Muscle of leg (tissue), 11 donors: Measurements from ENCODE around the gene NEU1. TPM values are rescaled to one million over a fixed set of nuclear protein-coding genes. Genes with fewer than 3 reads are reported as not detected.
A peak's percentile ranks its signal among the peaks of the same experiment; 100 is the strongest.
"Not testable (repeated sequence)": the region's sequence is repeated elsewhere in the genome, so short reads cannot be mapped to it uniquely, and the experiment has no call there.

Experiments used
- DNase-seq: peaks from one replicate; pipeline ENCODE4 v3.0.0; 2013
- H3K27ac ChIP-seq: one replicate; pipeline ENCODE4 v1.5.1; 2013; ENCODE audit warnings: mild to moderate bottlenecking, low read length, control low read depth
- H3K27me3 ChIP-seq: one replicate; pipeline ENCODE4 v1.6.1; 2013; ENCODE audit warnings: low read length; ENCODE audit not compliant: control insufficient read depth, insufficient read depth
- H3K36me3 ChIP-seq: one replicate; pipeline ENCODE4 v1.6.1; 2013; ENCODE audit warnings: low read length; ENCODE audit not compliant: control insufficient read depth, insufficient read depth
- H3K4me1 ChIP-seq: one replicate; pipeline ENCODE4 v1.6.1; 2013; ENCODE audit warnings: low read length; ENCODE audit not compliant: control insufficient read depth, insufficient read depth
- H3K4me3 ChIP-seq: one replicate; pipeline ENCODE4 v1.5.1; 2013; ENCODE audit warnings: low read length, control low read depth
- H3K9me3 ChIP-seq: replicated peaks from 2 replicates; pipeline ENCODE4 v1.6.1; 2013; ENCODE audit warnings: low read depth, low read length; ENCODE audit not compliant: control insufficient read depth
- WGBS: methylation state at CpG from one replicate; pipeline ENCODE4 v1.1.5; 2013; ENCODE audit warnings: missing lambda C conversion rate; ENCODE audit not compliant: insufficient coverage; 5-methylcytosine and 5-hydroxymethylcytosine counted together
- polyA plus RNA-seq, 8 donors: library from polyadenylated mRNA; unstranded; fragments of 120-200 nt; gene quantifications; one replicate each; pipeline versions ENCODE4 v1.2.1 to v1.2.3, GENCODE V29; 2013; ENCODE audit warnings: inconsistent platforms in 1 of 8, low replicate concordance in 1 of 8; ENCODE audit not compliant: insufficient read length in 8 of 8, insufficient read depth in 1 of 8
- total RNA-seq: library from RNA; stranded (reverse); fragments of 120-200 nt; gene quantifications from one replicate; pipeline ENCODE4 v1.2.4, GENCODE V29; 2013

Gene NEU1
- total and polyA plus RNA-seq, 9 donors, result 14.5 to 27.1 (median 18.5) TPM

DNA sequence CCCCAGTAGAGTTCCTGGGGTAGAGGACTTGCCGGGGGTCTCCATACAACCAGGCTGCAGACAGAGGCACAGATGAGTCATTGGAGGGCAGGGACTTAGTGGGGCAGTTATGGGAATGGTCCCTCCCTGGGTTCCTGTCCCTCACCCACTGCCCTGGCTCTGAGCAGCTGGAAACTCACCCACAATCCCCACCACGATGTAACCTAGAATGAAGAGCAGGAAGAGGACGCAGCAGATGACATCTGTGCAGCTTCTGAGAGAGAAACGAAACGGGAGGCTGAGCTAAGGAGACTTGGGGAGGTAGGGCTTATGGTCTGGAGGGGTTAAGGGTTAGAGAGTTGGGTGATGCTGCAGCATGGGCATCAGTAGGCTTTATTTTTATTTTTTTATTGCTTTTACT lies 13.3 kb upstream of the NEU1 start:
- Histone ChIP-seq H3K27ac (no peak overlapping the region), H3K4me1 (peaks cover 2% of the 10 kb centered on the region), H3K4me3 (no peak overlapping the region), H3K9me3 (no peaks in the 10 kb centered on the region), H3K27me3 (peaks cover 3% of the 10 kb centered on the region), H3K36me3 (peaks cover 13% of the 10 kb centered on the region)
- 43% methylated on average over 3 of the region's 5 CpGs for WGBS
- no peak for DNase-seq

DNA sequence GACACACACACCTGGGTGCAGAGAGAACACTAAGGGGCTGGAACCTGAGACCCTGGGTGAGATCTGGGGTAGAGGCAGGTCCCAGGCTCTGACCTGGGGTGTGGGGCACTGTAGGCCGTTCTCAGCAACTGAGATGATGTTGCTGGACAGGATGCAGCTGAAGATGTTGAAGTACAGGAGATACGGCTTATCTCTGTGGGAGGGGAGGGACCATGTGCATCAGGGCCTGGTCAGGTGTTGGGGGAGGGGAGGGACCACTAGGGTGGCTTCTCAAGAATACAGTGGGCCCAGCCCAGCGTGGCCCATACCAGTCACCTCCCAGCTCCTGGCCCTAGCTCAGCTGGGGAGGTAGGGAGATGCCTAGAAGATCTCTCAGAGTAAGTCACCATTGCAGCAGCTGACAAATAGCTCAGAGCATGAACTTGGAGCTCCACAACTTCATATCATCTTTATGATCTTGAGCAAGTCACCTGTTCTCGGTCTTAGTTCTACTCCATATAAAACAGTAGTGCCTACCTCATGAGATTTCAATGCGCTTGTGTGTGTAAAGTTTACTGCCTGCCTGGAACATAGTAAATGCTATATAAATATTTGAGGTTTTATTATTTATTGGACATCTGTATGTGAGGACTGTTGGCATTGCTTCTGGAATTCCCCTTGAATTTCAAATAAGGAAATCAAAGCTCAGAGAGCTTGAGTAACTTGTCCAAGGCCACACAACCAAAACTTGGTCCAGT lies 12.4 kb upstream of the NEU1 start:
- H3K4me3 ChIP-seq, result no peak overlapping the region
- DNase-seq, result no peak
- H3K27me3 ChIP-seq, result peaks cover 3% of the 10 kb centered on the region
- H3K36me3 ChIP-seq, result peaks cover 5% of the 10 kb centered on the region
- H3K4me1 ChIP-seq, result peaks cover 4% of the 10 kb centered on the region
- no peaks in the 10 kb centered on the region for H3K9me3 ChIP-seq
- no peak overlapping the region for H3K27ac ChIP-seq
- 76% methylated on average over 3 of the region's 5 CpGs for WGBS

DNA sequence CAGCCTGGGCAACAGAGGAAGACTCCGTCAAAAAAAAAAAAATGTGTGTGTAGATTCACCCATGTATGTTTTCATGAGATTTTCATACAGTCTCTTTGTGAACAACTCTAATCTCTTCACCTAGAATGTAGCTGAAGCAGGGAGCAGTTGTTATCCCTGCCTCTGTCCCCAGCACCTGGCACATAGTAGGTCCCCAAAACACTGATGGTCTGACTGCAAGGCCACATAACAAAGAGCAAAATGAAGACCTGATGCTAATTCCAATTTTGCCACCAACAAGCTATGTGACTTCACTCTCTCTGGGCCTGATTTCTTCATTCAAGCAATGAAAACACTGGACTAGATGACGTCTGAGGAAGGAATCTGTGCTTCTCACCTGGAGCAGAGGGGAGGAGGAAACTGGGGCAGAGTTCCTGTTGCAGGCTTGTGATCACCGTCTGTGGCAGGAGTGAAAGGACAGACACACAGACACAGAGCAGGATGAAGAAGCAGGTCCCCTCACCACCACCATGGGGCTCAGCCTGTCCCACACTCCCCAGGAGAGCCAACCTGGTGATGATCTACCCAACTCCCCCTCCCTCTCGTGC lies 11.6 kb upstream of the NEU1 start:
- Histone ChIP-seq H3K36me3 (no peaks in the 10 kb centered on the region), H3K9me3 (no peaks in the 10 kb centered on the region), H3K4me1 (peaks cover 4% of the 10 kb centered on the region), H3K27ac (no peak overlapping the region), H3K4me3 (no peak overlapping the region), H3K27me3 (peaks cover 6% of the 10 kb centered on the region)
- 70% methylated on average over 2 of the region's 4 CpGs for WGBS
- DNase-seq, result no peak

DNA sequence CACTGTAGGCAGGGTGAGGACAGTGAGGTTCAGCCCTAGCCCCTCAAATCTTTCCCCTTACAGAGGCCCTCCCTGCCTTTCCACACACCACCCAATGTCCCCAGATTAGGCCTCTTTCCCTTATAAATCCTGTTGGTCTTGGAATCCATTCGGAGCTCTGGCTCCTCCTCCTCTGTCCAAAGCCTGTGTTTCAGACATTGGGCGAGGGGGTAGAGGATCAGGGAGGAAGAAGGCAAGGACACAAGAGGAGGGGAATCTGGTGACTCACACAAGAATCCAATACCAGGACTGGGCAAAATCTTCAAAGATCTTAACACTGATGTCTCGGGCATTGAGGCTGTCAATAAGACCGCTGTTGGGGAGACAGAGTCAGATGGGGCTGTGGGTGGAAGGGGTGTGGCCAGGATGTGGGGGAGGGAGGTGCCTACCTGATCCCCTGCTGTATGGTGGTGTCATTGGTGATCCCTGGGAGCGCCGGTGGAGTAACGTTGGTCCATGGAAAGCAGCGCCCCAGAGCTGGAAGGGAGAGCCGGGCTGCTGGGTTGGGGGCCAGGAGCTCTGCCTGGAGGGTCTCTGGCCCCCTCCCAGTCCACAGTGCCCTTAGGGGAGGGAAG lies 8.5 kb upstream of the NEU1 start:
- DNase-seq, result no peak
- Histone ChIP-seq H3K27me3 (peaks cover 6% of the 10 kb centered on the region), H3K36me3 (no peaks in the 10 kb centered on the region), H3K4me3 (no peak overlapping the region), H3K9me3 (no peaks in the 10 kb centered on the region), H3K27ac (no peak overlapping the region), H3K4me1 (peaks cover 4% of the 10 kb centered on the region)
- 34% methylated on average over 7 of the region's 9 CpGs for WGBS

DNA sequence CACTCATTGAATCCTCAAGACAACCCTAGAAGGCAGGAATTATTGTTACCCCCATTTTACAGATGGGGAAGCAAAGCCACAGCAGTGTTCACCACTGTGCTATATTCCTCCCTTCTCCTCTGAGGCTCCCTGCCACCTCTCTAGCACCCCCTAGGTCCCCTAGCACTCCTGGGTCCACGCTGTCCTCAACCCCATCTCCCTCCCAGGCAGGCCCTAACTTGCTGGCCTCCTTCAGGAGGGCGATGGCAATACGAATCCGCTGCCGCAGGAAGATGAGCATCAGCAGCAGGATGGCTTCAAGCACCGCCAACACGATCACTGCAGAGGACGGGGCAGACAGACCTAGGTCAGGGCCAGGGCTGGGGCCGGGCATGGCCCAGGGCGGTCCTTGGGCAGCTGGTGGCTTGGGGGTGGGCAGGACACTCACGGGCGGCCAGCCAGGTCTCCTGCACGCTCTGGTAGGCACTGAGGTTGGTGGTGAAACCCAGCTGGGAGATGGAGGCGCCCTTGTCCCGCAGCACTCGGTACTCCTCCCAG lies 7.8 kb upstream of the NEU1 start:
- no peak for DNase-seq
- Histone ChIP-seq H3K4me1 (peaks cover 4% of the 10 kb centered on the region), H3K4me3 (no peak overlapping the region), H3K27ac (no peak overlapping the region), H3K36me3 (no peaks in the 10 kb centered on the region), H3K9me3 (no peaks in the 10 kb centered on the region), H3K27me3 (peaks cover 6% of the 10 kb centered on the region)
- WGBS, result 62% methylated on average over 14 of the region's 16 CpGs

DNA sequence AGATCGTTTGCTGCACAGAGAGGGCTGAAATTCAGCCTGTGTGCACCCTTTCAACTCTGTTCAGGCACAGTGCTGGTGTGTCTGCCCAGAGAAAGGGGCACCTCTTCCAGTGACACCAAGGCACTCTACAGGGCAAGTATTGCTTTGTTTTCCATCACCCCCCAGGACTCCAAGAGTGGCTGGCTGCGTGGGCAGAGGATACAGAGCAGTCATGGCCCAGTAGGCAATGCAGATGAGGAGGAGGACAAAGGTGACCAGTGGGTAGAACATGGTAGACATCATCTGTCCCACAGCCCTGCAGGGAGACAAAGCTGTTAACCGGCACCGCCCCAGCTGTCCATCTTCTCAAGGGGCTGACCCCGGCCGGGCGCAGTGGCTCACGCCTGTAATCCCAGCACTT lies 6.7 kb upstream of the NEU1 start:
- H3K27me3 ChIP-seq, result peaks cover 6% of the 10 kb centered on the region
- H3K9me3 ChIP-seq, result no peaks in the 10 kb centered on the region
- H3K4me1 ChIP-seq, result peaks cover 7% of the 10 kb centered on the region
- H3K4me3 ChIP-seq, result no peak overlapping the region
- H3K27ac ChIP-seq, result no peak overlapping the region
- no peaks in the 10 kb centered on the region for H3K36me3 ChIP-seq
- no peak for DNase-seq
- 67% methylated on average over 3 of the region's 8 CpGs for WGBS

DNA sequence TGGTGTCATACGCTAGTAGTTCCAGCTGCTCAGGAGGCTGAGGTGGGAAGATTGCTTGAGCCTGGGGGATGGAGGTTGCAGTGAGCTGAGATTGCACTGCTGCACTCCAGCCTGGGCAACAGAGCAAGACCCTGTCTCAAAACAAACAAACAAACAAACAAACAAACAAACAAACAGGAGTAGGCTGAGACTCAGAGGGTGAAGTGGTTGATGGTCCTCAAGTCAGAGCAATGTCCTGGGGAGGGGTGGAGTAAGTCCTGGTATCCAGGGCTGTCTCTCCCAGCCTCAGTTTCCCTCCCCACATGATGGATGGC lies 6.0 kb upstream of the NEU1 start:
- no CpG with 5 or more reads among the region's 1 CpG for WGBS
- not testable (repeated sequence) for H3K27ac ChIP-seq, DNase-seq, H3K36me3 ChIP-seq, H3K27me3 ChIP-seq, H3K9me3 ChIP-seq, H3K4me3 ChIP-seq
- H3K4me1 ChIP-seq, result peaks cover 10% of the 10 kb centered on the region

DNA sequence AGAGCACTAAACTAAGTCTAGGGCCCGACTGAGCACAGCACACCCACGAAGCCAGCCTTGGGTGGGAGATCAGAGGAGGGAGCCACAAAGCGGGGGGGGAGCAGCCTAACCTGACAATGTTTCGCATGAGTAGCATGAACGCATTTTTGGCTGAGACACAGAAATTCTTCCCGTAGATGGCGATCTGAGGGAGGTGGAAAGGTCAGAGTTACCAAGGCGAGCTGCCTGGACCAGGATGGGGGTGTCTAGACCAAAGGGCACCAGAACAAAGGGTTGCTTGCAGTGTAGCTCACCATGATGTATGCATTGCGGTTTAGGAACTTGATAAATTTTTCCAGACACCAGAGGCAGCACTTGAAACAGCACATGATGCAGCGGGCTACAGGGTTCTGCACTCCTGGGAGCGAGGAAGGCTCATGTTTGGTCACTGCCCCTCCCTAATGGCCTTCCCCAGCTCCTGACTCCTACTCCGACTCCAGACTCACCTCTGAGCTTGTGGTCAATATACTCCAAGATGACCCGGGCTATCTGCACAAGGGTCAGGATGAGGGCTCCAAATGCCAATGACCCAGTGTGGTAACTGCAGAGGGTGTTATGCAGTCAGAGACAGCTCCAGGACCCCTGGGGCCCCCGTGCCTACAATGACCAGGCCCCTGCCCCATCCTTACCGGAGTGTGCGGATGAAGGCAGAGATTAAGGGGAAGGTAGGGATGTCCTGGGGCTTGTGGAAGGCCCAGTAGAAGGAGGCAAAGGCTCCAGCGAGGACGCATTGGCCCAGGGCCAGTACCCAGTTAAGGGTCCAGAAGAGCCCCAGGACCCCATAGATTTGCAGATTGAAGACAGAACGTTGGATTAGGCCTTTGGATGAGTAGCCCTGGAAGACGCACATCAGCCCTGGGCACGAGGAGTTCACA lies 2.8 kb upstream of the NEU1 start:
- Histone ChIP-seq H3K9me3 (no peaks in the 10 kb centered on the region), H3K4me3 (no peak overlapping the region), H3K27me3 (peaks cover 3% of the 10 kb centered on the region), H3K36me3 (peaks cover 7% of the 10 kb centered on the region), H3K27ac (no peak overlapping the region), H3K4me1 (peaks cover 18% of the 10 kb centered on the region)
- WGBS, result 75% methylated on average over 20 of the region's 21 CpGs
- no peak for DNase-seq

DNA sequence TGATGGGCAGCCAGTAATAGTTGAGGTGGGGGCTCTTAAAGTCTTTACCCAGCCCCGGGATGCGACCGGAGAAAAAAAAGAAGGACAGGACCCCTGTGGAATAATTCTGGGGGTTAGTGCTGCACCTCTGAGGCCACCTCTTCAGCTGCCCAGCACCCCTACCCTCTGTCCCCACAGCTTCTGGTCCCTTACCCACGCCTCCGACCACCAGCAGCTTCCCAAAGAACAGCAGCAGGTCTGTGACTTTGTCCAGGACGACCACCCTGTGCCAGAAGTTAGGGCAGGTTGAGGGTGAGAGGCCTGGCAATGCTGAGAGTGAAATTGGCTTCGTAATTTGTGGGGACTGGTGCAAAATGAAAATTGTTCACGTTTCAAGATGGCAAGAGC lies 2.2 kb upstream of the NEU1 start:
- no peak for DNase-seq
- Histone ChIP-seq H3K27me3 (peaks cover 3% of the 10 kb centered on the region), H3K27ac (no peak overlapping the region), H3K9me3 (no peaks in the 10 kb centered on the region), H3K4me3 (no peak overlapping the region), H3K4me1 (peaks cover 18% of the 10 kb centered on the region), H3K36me3 (peaks cover 13% of the 10 kb centered on the region)
- WGBS, result 81% methylated on average over 5 of the region's 8 CpGs

DNA sequence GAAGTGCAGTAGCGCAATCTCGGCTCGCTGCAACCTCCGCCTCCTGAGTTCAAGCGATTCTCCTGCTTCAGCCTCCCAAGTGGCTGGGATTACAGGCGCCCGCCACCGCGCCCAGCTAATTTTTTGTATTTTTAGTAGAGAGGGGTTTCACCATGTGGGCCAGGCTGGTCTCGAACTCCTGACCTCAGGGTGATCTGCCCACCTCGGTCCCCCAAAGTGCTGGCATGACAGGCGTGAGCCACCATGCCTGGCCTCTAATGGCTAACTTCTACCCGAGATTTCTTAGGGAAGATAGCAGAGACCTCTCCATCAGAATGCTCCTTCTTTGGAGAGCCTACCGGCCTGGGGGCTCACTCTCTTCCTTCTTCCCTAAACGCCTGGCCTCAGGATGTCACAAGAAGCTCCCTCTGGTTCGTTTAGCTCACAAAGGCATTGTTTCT lies 1.5 kb upstream of the NEU1 start:
- 14% methylated on average over 2 of the region's 16 CpGs for WGBS
- not testable (repeated sequence) for DNase-seq, H3K27me3 ChIP-seq, H3K9me3 ChIP-seq
- Histone ChIP-seq H3K27ac (peak overlapping the region; percentile 80), H3K4me3 (peak overlapping the region; percentile 49), H3K36me3 (peaks cover 20% of the 10 kb centered on the region), H3K4me1 (peaks cover 18% of the 10 kb centered on the region)
